ENCODE measurements around the gene REP15. TPM values are rescaled to one million over a fixed set of nuclear protein-coding genes. Genes with fewer than 3 reads are reported as not detected.
"Not testable (repeated sequence)": the region's sequence is repeated elsewhere in the genome, so short reads cannot be mapped to it uniquely, and the experiment has no call there.

REP15 gene
- total and polyA plus RNA-seq, 2 of the 8 experiments (the other 6 are each of a cell fraction or from before 2014, with no cell fraction given), result 0.06 to 0.73 TPM

DNA sequence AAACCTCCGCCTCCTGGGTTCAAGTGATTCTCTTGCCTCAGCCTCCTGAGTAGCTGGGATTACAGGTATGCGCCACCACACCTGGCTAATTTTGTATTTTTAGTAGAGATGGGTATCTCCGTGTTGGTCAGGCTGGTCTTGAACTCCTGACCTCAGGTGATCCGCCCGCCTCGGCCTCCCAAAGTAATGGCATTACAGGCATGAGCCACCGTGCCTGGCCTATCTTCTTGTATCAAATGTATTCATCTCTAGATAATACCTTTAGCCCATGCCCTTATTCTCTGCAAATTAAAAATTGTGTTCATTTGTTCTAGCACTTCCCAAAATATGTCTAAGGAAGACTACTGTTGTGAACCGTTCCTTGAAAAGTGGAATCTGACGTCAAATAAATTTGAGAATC, 38.1 kb downstream of the REP15 start:
- H3K79me1 ChIP-seq (ENCODE audit: low read depth, low read length); FAIRE-seq; H3K9me3 ChIP-seq (ENCODE audit: insufficient read depth in 2 of 2, low read depth in 1 of 2, low read length in 1 of 2): not testable (repeated sequence)

More for the DNA sequence above, 38.1 kb downstream of the REP15 start:
- H4K5ac ChIP-seq (ENCODE audit: insufficient read length, low read depth, low read length); H3K79me2 ChIP-seq (ENCODE audit: control insufficient read depth in 1 of 2, insufficient read depth in 2 of 2, low read length in 2 of 2); H3K9ac ChIP-seq (replicated peaks in 1 of 4; ENCODE audit: extremely low read depth in 1 of 4, low read depth in 3 of 4, low read length in 3 of 4); H2BK15ac ChIP-seq (ENCODE audit: low read length); H3K23me2 ChIP-seq (ENCODE audit: low read depth, low read length); H3K27me3 ChIP-seq (replicated peaks in 1 of 4; ENCODE audit: control insufficient read depth in 3 of 4, extremely low read depth in 1 of 4, insufficient read depth in 3 of 4, low read length in 3 of 4); H2BK20ac ChIP-seq (ENCODE audit: low read length); H3K18ac ChIP-seq (ENCODE audit: extremely low read depth, low read length); H2AFZ ChIP-seq (ENCODE audit: low read length); H3K4me2 ChIP-seq (ENCODE audit: insufficient read depth in 1 of 2, low read depth in 2 of 2, low read length in 2 of 2); H2AK5ac ChIP-seq (ENCODE audit: low read depth, low read length); H3K4me1 ChIP-seq (replicated peaks in 1 of 4; ENCODE audit: control insufficient read depth in 3 of 4, insufficient read depth in 4 of 4, low read length in 3 of 4); H3K14ac ChIP-seq (ENCODE audit: insufficient read length); H4K91ac ChIP-seq (replicated peaks; ENCODE audit: insufficient read length, low read length); H3K56ac ChIP-seq (replicated peaks; ENCODE audit: insufficient read length, low read depth, low read length); H4K8ac ChIP-seq (ENCODE audit: extremely low read depth, insufficient read depth, low read length); H2BK12ac ChIP-seq (ENCODE audit: low read depth, low read length); H2BK5ac ChIP-seq (ENCODE audit: low read depth, low read length); DNase-seq (ENCODE audit: low read depth in 1 of 2, low spot score in 2 of 2); POLR2A ChIA-PET (ENCODE audit: partially characterized antibody); H3K4ac ChIP-seq (replicated peaks; ENCODE audit: insufficient read length, low read depth, low read length); H2BK120ac ChIP-seq (replicated peaks; ENCODE audit: low read depth, low read length); H3K27ac ChIP-seq (ENCODE audit: low read depth, low read length); H4K20me1 ChIP-seq (replicated peaks in 1 of 2; ENCODE audit: control insufficient read depth in 1 of 2, insufficient read depth in 2 of 2, low read length in 2 of 2); H3K4me3 ChIP-seq (ENCODE audit: extremely low read depth in 1 of 4, insufficient read depth in 2 of 4, low read depth in 3 of 4, low read length in 4 of 4); H3K23ac ChIP-seq (ENCODE audit: insufficient read length): not testable (repeated sequence)
- peaks cover 0 to 37% (median 5%) of the 10 kb centered on the region in 4 experiments; a peak in 5 of 8 replicates for H3K36me3 ChIP-seq (ENCODE audit: control insufficient read depth in 2 of 4, insufficient read depth in 4 of 4, low read length in 3 of 4)
- CTCF ChIA-PET (ENCODE audit: partially characterized antibody), result interaction anchor here (1.0 to 2.9 kb wide), 10 partner anchors 12 to 1206 kb away, joined by 3 to 15 read pairs (median 4); no protein-coding TSS in a partner anchor
- WGBS, 2 experiments (ENCODE audit: extremely low coverage in 1 of 2, insufficient coverage in 1 of 2, insufficient read length in 1 of 2, insufficient replicate concordance in 2 of 2, low coverage in 1 of 2, low lambda C conversion rate in 2 of 2, missing lambda C conversion rate in 1 of 2), result 94% methylated on average over 9 of the region's 9 CpGs; no CpG with 5 or more reads in 1 of the 2 experiments
